Erythroblast (primary cell): Measurements from ENCODE around the gene TMPRSS11F.
"Not testable (repeated sequence)": the region's sequence is repeated elsewhere in the genome, so short reads cannot be mapped to it uniquely, and the experiment has no call there.

ENCODE experiments used
- DNase-seq, 2 experiments: peaks; one replicate each; lab custom pipeline; 2025; lab: John Stamatoyannopoulos, UW
- GATA1 ChIP-seq: IDR thresholded peaks from 2 replicates; pipeline ENCODE4 v1.6.1; 2011; ENCODE audit warnings: low read depth, mild to moderate bottlenecking, control low read depth, low read length, moderate library complexity
- POLR2A ChIP-seq: IDR thresholded peaks from 2 replicates; pipeline ENCODE4 v1.6.1; 2011; ENCODE audit warnings: mild to moderate bottlenecking, low read length

Gene TMPRSS11F

DNA sequence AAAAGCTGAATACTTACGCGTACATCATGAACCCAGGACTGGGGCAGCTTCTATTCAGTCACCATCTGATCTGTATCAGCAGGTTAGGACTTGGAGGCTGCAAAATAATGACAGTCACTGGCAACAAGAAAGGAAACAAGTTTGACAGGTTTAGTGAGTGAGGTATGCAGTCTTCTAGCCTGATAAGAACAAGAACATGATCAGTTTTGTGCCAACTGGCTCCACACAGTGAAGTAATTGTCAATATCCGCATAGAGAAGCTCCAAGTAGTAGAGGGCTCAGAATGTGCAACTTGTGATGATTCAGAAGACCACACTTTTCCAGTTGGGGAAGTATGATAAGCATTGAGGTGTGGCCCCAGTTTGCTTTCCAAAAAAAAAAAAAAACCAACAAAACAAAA is at the start of gene TMPRSS11F:
Gene TMPRSS11F (minus strand): TSS at position 77 of the 400 bp plus-strand sequence. CDS start 49 bp downstream, at position 28.
- peak; percentile 75 to 80 for DNase-seq
- TF ChIP-seq GATA1 = no peak
- no peak for TF ChIP-seq POLR2A

DNA sequence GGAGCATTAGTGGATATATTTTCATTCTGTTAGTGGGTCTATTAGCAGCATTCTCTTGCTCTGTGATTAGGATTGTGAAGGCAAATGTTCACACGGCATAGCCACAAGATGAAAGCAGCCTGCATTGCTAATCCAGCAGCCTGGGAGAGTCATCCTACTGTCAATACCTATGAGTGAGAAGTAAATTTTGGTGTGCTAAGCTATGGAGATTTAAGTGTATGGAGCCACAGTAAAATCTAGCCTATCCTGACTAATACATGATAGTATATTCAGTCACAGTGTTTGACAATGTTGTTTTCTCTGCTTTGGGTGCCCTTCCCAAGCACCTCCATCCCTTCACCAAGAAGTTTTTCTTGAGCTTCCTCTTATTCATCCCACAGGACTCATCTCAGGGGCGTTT is 47.2 kb upstream of the TMPRSS11F start:
- TF ChIP-seq POLR2A = no peak

DNA sequence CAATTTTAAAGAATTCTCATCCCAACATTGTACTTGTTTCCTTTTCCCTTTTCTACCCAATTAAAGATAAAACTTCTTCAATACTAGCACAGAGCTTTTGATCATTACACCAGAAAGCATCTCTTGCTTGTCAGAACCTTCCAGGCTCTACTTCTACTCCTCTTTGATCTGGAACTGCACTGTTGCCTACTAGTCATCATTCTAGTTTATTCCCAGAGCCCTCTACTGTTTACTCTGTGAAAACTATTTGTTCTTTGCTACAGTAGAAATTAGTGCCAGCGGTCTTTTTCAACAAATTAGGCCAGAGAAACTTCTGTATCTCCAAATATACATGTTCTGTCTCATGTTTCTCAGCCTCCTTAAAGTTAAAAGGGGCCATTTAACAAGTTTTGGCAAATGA is 46.8 kb upstream of the TMPRSS11F start:
- no peak for DNase-seq
- TF ChIP-seq POLR2A (no peak), GATA1 (no peak)

More for the DNA sequence above, 47.2 kb upstream of the TMPRSS11F start:
- DNase-seq = no peak

DNA sequence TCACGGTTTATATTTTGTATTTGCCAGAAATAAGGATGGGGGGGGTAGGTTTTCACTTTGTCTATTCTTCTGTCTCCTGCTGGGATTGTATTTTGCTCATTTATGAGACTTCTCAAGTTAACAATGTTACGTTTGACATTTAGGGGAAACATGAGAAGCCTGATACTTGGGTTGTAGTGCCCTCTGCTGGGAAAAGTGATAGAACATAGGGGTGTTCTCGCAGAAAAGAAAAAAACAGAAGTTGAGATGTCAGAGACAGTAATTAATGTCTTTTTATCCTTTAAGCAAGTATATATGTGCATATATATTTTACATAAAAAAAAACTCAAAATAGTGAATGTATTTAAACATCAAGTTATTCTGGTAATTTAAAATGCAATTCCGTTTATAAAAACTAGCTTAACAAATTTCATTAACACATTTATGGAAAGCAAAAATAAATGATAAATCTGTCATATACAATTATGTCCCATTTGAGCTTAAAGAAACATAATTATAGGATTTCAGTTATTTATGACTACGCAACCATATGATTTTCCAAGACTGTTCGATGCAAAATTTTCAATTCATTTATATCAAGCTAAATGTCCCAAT is 46.0 kb upstream of the TMPRSS11F start:
- no peak for TF ChIP-seq POLR2A
- TF ChIP-seq GATA1 = no peak
- peak; percentile 42 to 72 for DNase-seq

DNA sequence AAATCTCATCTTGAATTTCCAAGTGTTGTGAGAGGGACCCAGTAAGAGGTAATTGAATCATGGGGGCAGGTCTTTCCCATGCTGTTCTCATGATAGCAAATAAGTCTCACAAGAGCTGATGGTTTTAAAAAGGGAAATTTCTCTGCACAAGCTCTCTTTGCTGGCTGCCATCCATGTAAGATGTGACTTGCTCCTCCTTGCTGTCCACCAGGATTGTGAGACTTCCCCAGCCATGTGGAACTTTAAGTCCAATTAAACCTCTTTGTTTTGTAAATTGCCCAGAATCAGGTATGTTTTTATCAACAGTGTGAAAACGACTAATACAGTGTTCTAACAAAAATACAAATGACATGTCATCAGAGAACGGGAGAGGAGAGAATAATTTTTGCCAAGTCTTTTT is 44.7 kb upstream of the TMPRSS11F start:
- DNase-seq = not testable (repeated sequence)

DNA sequence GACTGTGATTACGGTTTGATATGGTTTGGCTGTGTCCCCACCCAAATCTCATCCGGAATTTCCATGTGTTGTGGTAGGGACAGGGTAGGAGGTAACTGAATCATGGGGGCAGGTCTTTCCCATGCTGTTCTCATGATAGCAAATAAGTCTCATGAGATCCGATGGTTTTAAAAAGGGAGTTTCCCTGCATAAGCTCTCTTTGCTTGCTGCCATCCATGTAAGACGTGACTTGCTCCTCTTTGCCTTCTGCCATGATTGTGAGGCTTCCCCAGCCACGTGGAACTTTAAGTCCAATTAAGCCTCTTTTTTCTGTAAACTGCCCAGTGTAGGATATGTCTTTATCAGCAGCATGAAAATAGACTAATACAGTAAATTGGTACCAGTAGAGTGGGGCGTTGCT is 42.5 kb upstream of the TMPRSS11F start:
- not testable (repeated sequence) for DNase-seq

DNA sequence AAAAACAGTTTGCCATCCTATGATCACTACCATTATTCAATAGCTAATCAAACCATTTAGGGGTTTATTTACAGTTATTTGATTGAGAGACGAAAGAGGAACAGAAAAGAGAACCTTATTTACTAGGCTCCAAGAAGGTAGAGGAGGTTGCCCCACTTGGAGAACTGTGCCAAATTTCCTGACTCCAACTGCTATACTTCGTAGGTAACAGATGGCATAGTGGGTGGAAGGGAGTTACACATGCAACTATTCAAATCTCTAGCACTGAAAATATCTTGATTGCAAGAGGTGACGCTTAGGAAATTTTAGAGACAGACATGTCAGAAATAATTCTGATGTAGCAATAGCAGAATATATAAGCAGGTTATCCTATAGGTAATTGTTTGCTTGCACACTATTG is 38.0 kb upstream of the TMPRSS11F start:
- DNase-seq = no peak

DNA sequence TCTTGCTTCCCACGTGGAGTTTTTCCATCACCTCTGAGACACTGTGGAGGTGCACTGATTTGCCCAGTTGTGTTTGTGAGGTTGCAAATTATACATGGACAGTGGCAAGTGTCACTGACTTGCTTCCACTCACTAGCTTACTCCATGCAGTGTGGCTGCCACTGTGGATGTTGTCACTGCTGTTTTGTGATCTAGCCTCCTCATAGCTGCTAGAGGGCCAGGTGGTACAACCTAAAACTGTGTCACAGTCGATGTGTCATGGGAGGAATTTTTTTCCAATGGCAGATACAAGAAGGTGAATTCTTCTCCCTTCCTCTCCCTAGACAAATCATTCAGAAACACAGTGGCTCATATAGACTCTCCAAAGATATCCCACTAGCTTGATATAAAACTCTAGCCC is 37.5 kb upstream of the TMPRSS11F start:
- no peak for DNase-seq
- TF ChIP-seq POLR2A (no peak), GATA1 (no peak)

More for the DNA sequence above, 38.0 kb upstream of the TMPRSS11F start:
- TF ChIP-seq POLR2A (no peak), GATA1 (no peak)

DNA sequence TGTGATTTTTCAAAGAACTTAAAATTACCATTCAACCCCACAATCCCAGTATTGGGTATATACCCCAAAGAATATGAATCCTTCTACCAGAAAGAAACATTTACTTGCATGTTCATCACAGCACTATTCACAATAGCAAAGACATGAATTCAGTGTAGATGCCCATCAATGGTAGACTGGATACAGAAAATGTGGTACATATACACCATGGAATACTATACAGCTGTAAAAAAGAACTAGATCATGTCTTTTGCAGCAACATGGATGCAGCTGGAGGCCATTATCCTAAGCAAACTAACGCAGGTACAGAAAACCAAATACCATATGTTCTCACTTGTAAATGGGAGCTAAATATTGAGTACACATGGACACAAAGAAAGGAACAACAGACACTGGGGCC is 34.1 kb upstream of the TMPRSS11F start:
- no peak for TF ChIP-seq GATA1
- TF ChIP-seq POLR2A = no peak
- DNase-seq = no peak

DNA sequence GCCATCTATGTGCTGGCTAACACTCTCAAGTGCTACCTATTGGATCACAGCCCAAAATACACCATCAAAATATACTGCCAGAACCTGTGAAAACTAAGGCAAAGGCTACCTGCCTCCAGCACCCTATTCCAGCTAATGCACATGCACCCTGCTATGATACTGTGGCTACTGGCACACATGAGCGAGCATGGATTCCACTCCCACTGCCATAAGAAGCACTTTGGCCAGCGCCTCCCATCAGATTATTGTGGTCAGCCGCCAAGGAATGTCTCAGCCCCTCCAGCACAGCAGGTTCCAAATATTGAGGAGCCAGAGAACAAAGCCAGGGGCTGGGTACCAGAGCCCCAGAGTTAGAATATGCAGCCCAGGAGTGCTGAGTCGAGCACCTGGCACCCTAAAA is 32.5 kb upstream of the TMPRSS11F start:
- DNase-seq = no peak
- TF ChIP-seq POLR2A = no peak
- TF ChIP-seq GATA1 = no peak

DNA sequence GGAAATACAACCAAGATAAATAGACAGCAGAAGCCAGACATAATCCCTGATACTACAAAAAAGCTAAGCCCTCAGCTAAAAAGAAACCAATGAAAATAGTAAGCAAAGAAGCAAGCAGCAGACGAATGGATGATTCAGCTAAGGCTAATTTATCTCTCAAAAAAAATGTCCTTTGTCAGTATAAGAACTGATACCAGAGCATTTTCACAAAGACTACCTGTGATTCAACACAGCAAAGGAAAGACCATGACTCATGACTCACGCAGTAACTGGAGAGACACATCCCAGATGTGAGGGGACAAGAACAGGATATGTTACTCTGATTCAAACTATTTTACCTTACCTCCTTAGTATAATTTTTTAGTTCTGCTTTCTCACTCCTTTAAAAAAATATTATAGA is 22.7 kb upstream of the TMPRSS11F start:
- no peak for DNase-seq
- TF ChIP-seq POLR2A (no peak), GATA1 (no peak)

DNA sequence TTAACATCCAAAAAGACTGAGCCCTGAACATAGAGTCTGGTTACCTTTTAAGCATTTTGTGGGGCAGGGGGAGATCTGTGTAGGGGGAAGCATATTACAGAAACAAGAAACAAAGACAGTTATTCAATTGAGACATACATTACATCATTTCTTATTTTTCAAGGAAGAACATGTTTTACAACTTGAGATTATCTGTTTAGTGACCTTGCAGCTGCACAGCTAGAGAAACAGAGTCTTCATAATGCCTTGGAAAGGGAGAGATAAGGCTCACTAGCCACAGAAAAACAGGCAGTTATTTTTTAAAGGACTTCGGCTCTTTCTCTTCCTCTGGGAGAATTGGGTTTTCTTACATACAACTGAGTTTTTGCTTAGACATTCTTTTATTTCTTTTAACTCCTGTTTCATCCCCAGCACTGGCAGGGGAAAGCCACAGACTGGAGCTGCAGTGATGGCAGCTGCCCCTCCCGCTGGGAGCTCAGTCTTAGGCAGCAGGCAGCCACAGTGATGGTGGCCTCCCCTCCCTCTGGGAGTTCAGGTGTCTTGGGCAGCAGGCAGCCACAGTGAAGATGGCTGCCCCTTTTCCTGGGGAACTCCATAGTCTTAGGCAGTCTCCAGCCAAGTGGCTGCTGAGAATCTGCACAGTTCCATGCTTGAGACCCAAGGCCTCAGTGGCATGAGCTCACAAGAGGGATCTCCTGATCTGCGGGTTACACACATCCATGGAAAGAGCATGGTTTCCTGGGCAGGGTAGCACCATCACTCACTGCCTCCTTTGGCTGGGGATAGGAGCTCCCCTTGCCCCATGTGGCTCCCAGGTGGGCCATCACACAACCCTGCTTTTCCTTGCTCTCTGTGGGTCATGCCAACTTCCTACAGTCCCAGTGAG is 19.4 kb upstream of the TMPRSS11F start:
- peak in 1 of 2 experiments; percentile 9 for DNase-seq
- no peak for TF ChIP-seq POLR2A

DNA sequence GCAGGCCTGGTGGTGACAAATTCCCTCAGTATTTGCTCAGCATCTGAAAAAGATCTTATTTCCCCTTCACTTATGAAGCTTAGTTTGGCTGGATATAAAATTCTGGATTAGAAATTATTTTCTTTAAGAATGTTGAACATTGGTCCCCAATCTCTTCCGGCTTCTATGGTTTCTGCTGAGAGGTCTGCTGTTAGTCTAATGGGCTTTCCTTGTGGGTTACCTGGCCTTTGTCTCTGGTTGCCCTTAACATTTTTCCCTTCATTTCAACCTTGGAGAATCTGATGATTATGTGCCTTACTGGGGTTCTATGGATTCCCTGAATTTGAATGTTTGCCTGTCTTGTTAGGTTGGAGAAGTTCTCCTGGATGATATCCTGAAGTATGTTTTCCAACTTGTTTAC is 17.4 kb upstream of the TMPRSS11F start:
- TF ChIP-seq GATA1 (no peak), POLR2A (no peak)
- no peak for DNase-seq

DNA sequence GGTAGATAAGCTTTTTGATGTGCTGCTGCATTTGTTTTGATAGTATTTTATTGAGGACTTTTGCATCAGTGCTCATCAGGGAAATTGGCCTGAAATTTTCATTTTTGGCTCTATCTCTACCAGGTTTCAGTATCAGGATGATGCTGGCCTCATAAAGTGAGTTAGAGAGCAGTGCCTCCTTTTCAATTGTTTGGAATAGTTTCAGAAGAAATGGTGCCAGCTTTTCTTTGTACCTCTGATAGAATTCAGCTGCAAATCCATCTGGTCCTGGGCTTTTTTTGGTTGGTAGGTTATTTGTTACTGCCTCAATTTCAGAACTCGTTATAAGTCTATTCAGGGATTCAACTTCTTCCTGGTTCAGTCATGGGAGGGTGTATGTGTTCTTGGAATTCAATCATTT is 15.6 kb upstream of the TMPRSS11F start:
- no peak for DNase-seq
- no peak for TF ChIP-seq POLR2A
- TF ChIP-seq GATA1 = no peak

DNA sequence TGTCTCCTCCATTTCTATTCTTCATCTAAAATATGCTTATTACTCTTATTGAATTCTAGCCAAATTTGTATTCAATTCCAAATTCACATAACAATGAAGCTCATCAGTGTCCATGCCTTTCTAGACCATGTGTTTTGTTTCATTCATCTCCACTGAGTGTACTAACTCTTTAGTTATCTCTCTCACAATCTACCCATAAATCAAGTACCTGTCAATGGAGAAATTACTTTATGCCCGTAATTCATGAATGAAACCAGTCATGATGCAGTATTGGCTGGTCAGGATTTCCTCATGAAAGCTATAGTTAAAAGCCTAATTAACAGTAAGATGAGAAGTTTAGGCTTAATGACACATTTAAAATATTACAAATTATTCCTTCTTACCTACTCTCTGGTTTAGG is 12.2 kb upstream of the TMPRSS11F start:
- no peak for DNase-seq
- TF ChIP-seq GATA1 (no peak), POLR2A (no peak)
